ENCODE data around the gene GLS. TPM values are rescaled to one million over a fixed set of nuclear protein-coding genes. Genes with fewer than 3 reads are reported as not detected.

Gene GLS
- total and polyA plus RNA-seq, 9 of the 15 experiments (the other 6 are each of a cell fraction or from before 2014, with no cell fraction given), result 13.7 to 77.5 (median 48.2) TPM

- CTCF ChIA-PET (ENCODE audit: low intra/inter-chr PET ratio), result no interaction called here
- TF ChIP-seq, protein P1, sequence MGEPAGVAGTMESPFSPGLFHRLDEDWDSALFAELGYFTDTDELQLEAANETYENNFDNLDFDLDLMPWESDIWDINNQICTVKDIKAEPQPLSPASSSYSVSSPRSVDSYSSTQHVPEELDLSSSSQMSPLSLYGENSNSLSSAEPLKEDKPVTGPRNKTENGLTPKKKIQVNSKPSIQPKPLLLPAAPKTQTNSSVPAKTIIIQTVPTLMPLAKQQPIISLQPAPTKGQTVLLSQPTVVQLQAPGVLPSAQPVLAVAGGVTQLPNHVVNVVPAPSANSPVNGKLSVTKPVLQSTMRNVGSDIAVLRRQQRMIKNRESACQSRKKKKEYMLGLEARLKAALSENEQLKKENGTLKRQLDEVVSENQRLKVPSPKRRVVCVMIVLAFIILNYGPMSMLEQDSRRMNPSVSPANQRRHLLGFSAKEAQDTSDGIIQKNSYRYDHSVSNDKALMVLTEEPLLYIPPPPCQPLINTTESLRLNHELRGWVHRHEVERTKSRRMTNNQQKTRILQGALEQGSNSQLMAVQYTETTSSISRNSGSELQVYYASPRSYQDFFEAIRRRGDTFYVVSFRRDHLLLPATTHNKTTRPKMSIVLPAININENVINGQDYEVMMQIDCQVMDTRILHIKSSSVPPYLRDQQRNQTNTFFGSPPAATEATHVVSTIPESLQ (CRISPR knock-in tag; IDR thresholded peaks at IDR 0.05), result no peak
- no peak for TF ChIP-seq TEAD4 (IDR thresholded peaks at IDR 0.05; ENCODE audit: low read length)
- no peak for TF ChIP-seq TEAD4 (CRISPR knock-in tag; IDR thresholded peaks at IDR 0.05; ENCODE audit: borderline replicate concordance)
- no peak for TF ChIP-seq ZNF407 (IDR thresholded peaks at IDR 0.05; ENCODE audit: low read depth)
- no peak for TF ChIP-seq ETS2 (tag; IDR thresholded peaks at IDR 0.05; ENCODE audit: borderline replicate concordance, poor library complexity, severe bottlenecking)
- no peak for TF ChIP-seq XRCC3 (IDR thresholded peaks at IDR 0.05)
- TF ChIP-seq RAD21 (CRISPR knock-in tag; conservative IDR thresholded peaks at IDR 0.05 in 1 of 2, IDR thresholded peaks at IDR 0.05 in 1 of 2), result no peak
- no peak for TF ChIP-seq ZFP36 (IDR thresholded peaks at IDR 0.05; ENCODE audit: low read depth, low read length, partially characterized antibody)
- TF ChIP-seq PHF21A (IDR thresholded peaks at IDR 0.05; ENCODE audit: borderline replicate concordance, low read depth), result no peak
- no peak for TF ChIP-seq VEZF1 (CRISPR knock-in tag; IDR thresholded peaks at IDR 0.05)
- TF ChIP-seq HMG20B (CRISPR knock-in tag; IDR thresholded peaks at IDR 0.05), result no peak
- TF ChIP-seq TCF7 (IDR thresholded peaks at IDR 0.05; ENCODE audit: borderline replicate concordance), result no peak
These were observed 51.9 kb downstream of the GLS start for GRCh38 chr2:190932514-190932913.

More at GRCh38 chr2:190932514-190932913, 51.9 kb downstream of the GLS start:
- H3K4me3 ChIP-seq, result no peak overlapping the region
- WGBS (ENCODE audit: insufficient coverage, low coverage, missing lambda C conversion rate), result 85% methylated on average over 1 of the region's 1 CpG
- ATAC-seq (no peak), DNase-seq (ENCODE audit: extremely low read depth in 1 of 4, low spot score in 3 of 4) (no peak), FAIRE-seq (no peak)
- H3K9me3 ChIP-seq (replicated peaks; ENCODE audit: control insufficient read depth, insufficient read depth, low read depth, low read length), result no peaks in the 10 kb centered on the region
- H2AFZ ChIP-seq (ENCODE audit: low read depth, low read length), result no peak overlapping the region
- POLR2A ChIA-PET, result no interaction called here
- H3K4me1 ChIP-seq (replicated peaks in 1 of 2; ENCODE audit: control insufficient read depth in 2 of 2, insufficient read depth in 2 of 2, low read length in 2 of 2), result no peaks in the 10 kb centered on the region
- no peak overlapping the region for H3K4me2 ChIP-seq (ENCODE audit: insufficient read depth, low read length)
- no peaks in the 10 kb centered on the region for H3K27me3 ChIP-seq (ENCODE audit: control insufficient read depth in 2 of 2, insufficient read depth in 2 of 2, low read length in 2 of 2)
- intact Hi-C loops (cut with micrococcal nuclease), result no loop called here
- in situ Hi-C loops (cut with MboI), result no loop called here
- H3K9ac ChIP-seq (ENCODE audit: insufficient read depth in 1 of 2, low read depth in 2 of 2, low read length in 2 of 2), result no peak overlapping the region
- H3K79me2 ChIP-seq (ENCODE audit: control insufficient read depth, insufficient read depth, low read length), result no peaks in the 10 kb centered on the region
- H4K20me1 ChIP-seq (replicated peaks; ENCODE audit: control insufficient read depth, insufficient read depth, low read length), result no peaks in the 10 kb centered on the region
- no peak overlapping the region for H3K27ac ChIP-seq (ENCODE audit: extremely low read depth, low read depth, low read length)
- BruUV-seq (replicated peaks), result no TSS peak
- H3K36me3 ChIP-seq (ENCODE audit: control insufficient read depth, insufficient read depth, low read length), result peaks cover 40% of the 10 kb centered on the region
- no peaks in the 10 kb centered on the region for H3K9me1 ChIP-seq (ENCODE audit: control insufficient read depth, insufficient read depth, low read length)

All from K562 (cell line).